ENCODE data around the gene DNAH3.
"Not testable (repeated sequence)": the region's sequence is repeated elsewhere in the genome, so short reads cannot be mapped to it uniquely, and the experiment has no call there.

Gene DNAH3

GRCh38 chr16:21069986-21070385 lies 80.7 kb downstream of the DNAH3 start:
- Histone ChIP-seq H3K27me3 (ENCODE audit: insufficient read depth, low read length, poor library complexity, severe bottlenecking) (no peaks in the 10 kb centered on the region), H3K4me2 (ENCODE audit: low read depth, low read length, poor library complexity, severe bottlenecking) (no peak overlapping the region), H3K9ac (ENCODE audit: low read depth, low read length, poor library complexity, severe bottlenecking) (no peak overlapping the region), H3K9me2 (replicated peaks; ENCODE audit: low read depth, low read length) (no peaks in the 10 kb centered on the region), H4K20me1 (ENCODE audit: insufficient read depth, low read length, poor library complexity, severe bottlenecking) (no peaks in the 10 kb centered on the region), H2AFZ (ENCODE audit: low read length) (no peak overlapping the region), H3K9me3 (ENCODE audit: insufficient read depth, low read depth, low read length) (no peaks in the 10 kb centered on the region), H3F3A (ENCODE audit: low read depth) (no peaks in the 10 kb centered on the region), H3K36me3 (ENCODE audit: insufficient read depth, low read length) (no peaks in the 10 kb centered on the region), H3K79me2 (ENCODE audit: insufficient read depth, low read length) (no peaks in the 10 kb centered on the region), H3K4me1 (ENCODE audit: insufficient read depth, low read length, poor library complexity, severe bottlenecking) (no peaks in the 10 kb centered on the region), H3K4me3 (ENCODE audit: low read length, poor library complexity, severe bottlenecking) (no peak overlapping the region)
- TF ChIP-seq EZH2phosphoT487 (IDR thresholded peaks at IDR 0.05; ENCODE audit: borderline replicate concordance) (no peak), CTCF (conservative IDR thresholded peaks at IDR 0.05; ENCODE audit: low read length) (no peak)

- Histone ChIP-seq H3F3A (ENCODE audit: low read depth) (no peaks in the 10 kb centered on the region), H3K79me2 (ENCODE audit: insufficient read depth, low read length) (no peaks in the 10 kb centered on the region), H3K4me1 (ENCODE audit: insufficient read depth, low read length, poor library complexity, severe bottlenecking) (no peaks in the 10 kb centered on the region), H4K20me1 (ENCODE audit: insufficient read depth, low read length, poor library complexity, severe bottlenecking) (no peaks in the 10 kb centered on the region), H3K9me2 (replicated peaks; ENCODE audit: low read depth, low read length) (no peaks in the 10 kb centered on the region), H3K9ac (ENCODE audit: low read depth, low read length, poor library complexity, severe bottlenecking) (no peak overlapping the region), H3K27me3 (ENCODE audit: insufficient read depth, low read length, poor library complexity, severe bottlenecking) (no peaks in the 10 kb centered on the region), H3K4me3 (ENCODE audit: low read length, poor library complexity, severe bottlenecking) (no peak overlapping the region), H3K9me3 (ENCODE audit: insufficient read depth, low read depth, low read length) (no peaks in the 10 kb centered on the region), H3K4me2 (ENCODE audit: low read depth, low read length, poor library complexity, severe bottlenecking) (no peak overlapping the region), H3K36me3 (ENCODE audit: insufficient read depth, low read length) (no peaks in the 10 kb centered on the region), H2AFZ (ENCODE audit: low read length) (no peak overlapping the region)
- TF ChIP-seq CTCF (conservative IDR thresholded peaks at IDR 0.05; ENCODE audit: low read length) (no peak), EZH2phosphoT487 (IDR thresholded peaks at IDR 0.05; ENCODE audit: borderline replicate concordance) (no peak)
Measured at GRCh38 chr16:21064203-21064602, 86.4 kb downstream of the DNAH3 start.

GRCh38 chr16:21063314-21063713 lies 87.3 kb downstream of the DNAH3 start:
- not testable (repeated sequence) for H3K9me3 ChIP-seq (ENCODE audit: insufficient read depth, low read depth, low read length); H3K9me2 ChIP-seq (replicated peaks; ENCODE audit: low read depth, low read length)

GRCh38 chr16:21060027-21060510 lies 90.6 kb downstream of the DNAH3 start:
- Histone ChIP-seq H3K27me3 (ENCODE audit: insufficient read depth, low read length, poor library complexity, severe bottlenecking) (no peaks in the 10 kb centered on the region), H3F3A (ENCODE audit: low read depth) (no peaks in the 10 kb centered on the region), H3K4me3 (ENCODE audit: low read length, poor library complexity, severe bottlenecking) (no peak overlapping the region), H2AFZ (ENCODE audit: low read length) (no peak overlapping the region), H3K4me1 (ENCODE audit: insufficient read depth, low read length, poor library complexity, severe bottlenecking) (no peaks in the 10 kb centered on the region), H3K9me3 (ENCODE audit: insufficient read depth, low read depth, low read length) (no peaks in the 10 kb centered on the region), H3K9ac (ENCODE audit: low read depth, low read length, poor library complexity, severe bottlenecking) (no peak overlapping the region), H4K20me1 (ENCODE audit: insufficient read depth, low read length, poor library complexity, severe bottlenecking) (no peaks in the 10 kb centered on the region), H3K79me2 (ENCODE audit: insufficient read depth, low read length) (no peaks in the 10 kb centered on the region), H3K4me2 (ENCODE audit: low read depth, low read length, poor library complexity, severe bottlenecking) (no peak overlapping the region), H3K36me3 (ENCODE audit: insufficient read depth, low read length) (no peaks in the 10 kb centered on the region), H3K9me2 (replicated peaks; ENCODE audit: low read depth, low read length) (no peaks in the 10 kb centered on the region)
- TF ChIP-seq CTCF (conservative IDR thresholded peaks at IDR 0.05; ENCODE audit: low read length) (no peak), EZH2phosphoT487 (IDR thresholded peaks at IDR 0.05; ENCODE audit: borderline replicate concordance) (no peak)

More at GRCh38 chr16:21063314-21063713, 87.3 kb downstream of the DNAH3 start:
- not testable (repeated sequence) for H3K4me3 ChIP-seq (ENCODE audit: low read length, poor library complexity, severe bottlenecking); H3K79me2 ChIP-seq (ENCODE audit: insufficient read depth, low read length); H3K27me3 ChIP-seq (ENCODE audit: insufficient read depth, low read length, poor library complexity, severe bottlenecking); H3K36me3 ChIP-seq (ENCODE audit: insufficient read depth, low read length); H2AFZ ChIP-seq (ENCODE audit: low read length); H4K20me1 ChIP-seq (ENCODE audit: insufficient read depth, low read length, poor library complexity, severe bottlenecking); H3K9ac ChIP-seq (ENCODE audit: low read depth, low read length, poor library complexity, severe bottlenecking); H3K4me1 ChIP-seq (ENCODE audit: insufficient read depth, low read length, poor library complexity, severe bottlenecking); H3F3A ChIP-seq (ENCODE audit: low read depth); H3K4me2 ChIP-seq (ENCODE audit: low read depth, low read length, poor library complexity, severe bottlenecking)

All from Loucy (cell line).